ENCODE data around the gene KCNT2.

Gene KCNT2

DNA sequence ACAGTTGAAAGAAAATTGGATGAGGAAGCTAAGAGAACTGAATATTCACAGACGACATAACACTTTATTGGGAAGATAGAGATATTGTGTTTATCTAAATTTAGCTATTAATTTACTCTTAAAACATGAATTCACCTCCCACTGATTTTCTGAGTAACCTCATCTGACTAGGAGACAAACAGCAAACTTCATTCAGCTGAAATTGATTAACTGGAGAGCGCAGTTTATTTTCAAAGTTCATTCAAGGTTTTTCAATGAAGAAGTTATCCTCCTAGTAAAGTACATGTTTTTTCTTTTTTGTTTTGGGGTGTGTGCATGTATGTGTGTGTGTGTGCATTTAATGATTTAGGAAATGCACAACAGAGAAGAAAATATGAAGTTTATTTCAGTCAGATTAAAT is 215.0 kb downstream of the KCNT2 start:
- no peaks in the 10 kb centered on the region for H3K9me2 ChIP-seq (replicated peaks; ENCODE audit: control insufficient read depth, low read length)
- no peaks in the 10 kb centered on the region for H3K9me3 ChIP-seq (ENCODE audit: control insufficient read depth, insufficient read depth, low read length)
- no peaks in the 10 kb centered on the region for H3K36me3 ChIP-seq (ENCODE audit: control insufficient read depth, low read length)
- H3F3A ChIP-seq (ENCODE audit: control insufficient read depth, insufficient read depth): no peaks in the 10 kb centered on the region
- TF ChIP-seq, protein P1, sequence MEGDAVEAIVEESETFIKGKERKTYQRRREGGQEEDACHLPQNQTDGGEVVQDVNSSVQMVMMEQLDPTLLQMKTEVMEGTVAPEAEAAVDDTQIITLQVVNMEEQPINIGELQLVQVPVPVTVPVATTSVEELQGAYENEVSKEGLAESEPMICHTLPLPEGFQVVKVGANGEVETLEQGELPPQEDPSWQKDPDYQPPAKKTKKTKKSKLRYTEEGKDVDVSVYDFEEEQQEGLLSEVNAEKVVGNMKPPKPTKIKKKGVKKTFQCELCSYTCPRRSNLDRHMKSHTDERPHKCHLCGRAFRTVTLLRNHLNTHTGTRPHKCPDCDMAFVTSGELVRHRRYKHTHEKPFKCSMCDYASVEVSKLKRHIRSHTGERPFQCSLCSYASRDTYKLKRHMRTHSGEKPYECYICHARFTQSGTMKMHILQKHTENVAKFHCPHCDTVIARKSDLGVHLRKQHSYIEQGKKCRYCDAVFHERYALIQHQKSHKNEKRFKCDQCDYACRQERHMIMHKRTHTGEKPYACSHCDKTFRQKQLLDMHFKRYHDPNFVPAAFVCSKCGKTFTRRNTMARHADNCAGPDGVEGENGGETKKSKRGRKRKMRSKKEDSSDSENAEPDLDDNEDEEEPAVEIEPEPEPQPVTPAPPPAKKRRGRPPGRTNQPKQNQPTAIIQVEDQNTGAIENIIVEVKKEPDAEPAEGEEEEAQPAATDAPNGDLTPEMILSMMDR (IDR thresholded peaks at IDR 0.05; ENCODE audit: low read depth, low read length, poor library complexity, severe bottlenecking): no peak
- no peak for TF ChIP-seq EZH2phosphoT487 (IDR thresholded peaks at IDR 0.05; ENCODE audit: borderline replicate concordance, low read length)
- no peak overlapping the region for H3K4me3 ChIP-seq (ENCODE audit: low read length)
- no peaks in the 10 kb centered on the region for H4K20me1 ChIP-seq (ENCODE audit: control insufficient read depth, insufficient read depth, low read depth, low read length)
- no peak overlapping the region for H3K4me2 ChIP-seq (ENCODE audit: low read length)
- H3K27me3 ChIP-seq (ENCODE audit: control insufficient read depth, low read length): 0 out of 2 replicates have a peak, but pooled peaks cover 2% of the 10 kb centered on the region
- no peaks in the 10 kb centered on the region for H3K79me2 ChIP-seq (ENCODE audit: control insufficient read depth, low read length)
- H3K4me1 ChIP-seq (ENCODE audit: control insufficient read depth, low read length): no peaks in the 10 kb centered on the region
- no peak overlapping the region for H3K27ac ChIP-seq (ENCODE audit: low read depth, low read length)

DNA sequence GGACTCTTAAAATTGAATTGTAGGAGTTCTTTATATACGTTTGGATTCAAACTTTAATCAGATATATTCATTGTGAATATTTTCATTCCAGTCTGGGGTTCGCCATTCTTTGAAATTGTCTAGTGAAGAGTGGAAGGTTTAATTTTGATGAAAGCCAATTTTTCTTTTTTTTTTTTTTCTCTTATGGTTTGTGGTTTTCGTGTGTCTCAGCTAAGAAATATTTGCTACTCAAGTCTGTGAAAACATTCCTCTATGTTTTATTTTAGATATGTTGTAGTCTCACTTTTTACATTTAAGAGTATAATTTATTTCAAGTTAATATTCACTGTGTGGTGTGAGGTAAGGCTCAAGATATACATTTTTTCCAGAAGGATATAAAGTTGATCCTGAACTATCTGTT is 220.5 kb downstream of the KCNT2 start:
- H3K9me3 ChIP-seq (ENCODE audit: control insufficient read depth, insufficient read depth, low read length): no peaks in the 10 kb centered on the region
- no peaks in the 10 kb centered on the region for H3F3A ChIP-seq (ENCODE audit: control insufficient read depth, insufficient read depth)
- H3K9me2 ChIP-seq (replicated peaks; ENCODE audit: control insufficient read depth, low read length): no peaks in the 10 kb centered on the region
- no peaks in the 10 kb centered on the region for H3K36me3 ChIP-seq (ENCODE audit: control insufficient read depth, low read length)
- H3K4me2 ChIP-seq (ENCODE audit: low read length): no peak overlapping the region
- H3K27me3 ChIP-seq (ENCODE audit: control insufficient read depth, low read length): no peaks in the 10 kb centered on the region
- no peaks in the 10 kb centered on the region for H4K20me1 ChIP-seq (ENCODE audit: control insufficient read depth, insufficient read depth, low read depth, low read length)
- no peaks in the 10 kb centered on the region for H3K4me1 ChIP-seq (ENCODE audit: control insufficient read depth, low read length)
- H3K4me3 ChIP-seq (ENCODE audit: low read length): no peak overlapping the region
- H3K27ac ChIP-seq (ENCODE audit: low read depth, low read length): no peak overlapping the region
- H3K79me2 ChIP-seq (ENCODE audit: control insufficient read depth, low read length): no peaks in the 10 kb centered on the region
- no peak for TF ChIP-seq EZH2phosphoT487 (IDR thresholded peaks at IDR 0.05; ENCODE audit: borderline replicate concordance, low read length)
- TF ChIP-seq, protein P1 (IDR thresholded peaks at IDR 0.05; ENCODE audit: low read depth, low read length, poor library complexity, severe bottlenecking): no peak

DNA sequence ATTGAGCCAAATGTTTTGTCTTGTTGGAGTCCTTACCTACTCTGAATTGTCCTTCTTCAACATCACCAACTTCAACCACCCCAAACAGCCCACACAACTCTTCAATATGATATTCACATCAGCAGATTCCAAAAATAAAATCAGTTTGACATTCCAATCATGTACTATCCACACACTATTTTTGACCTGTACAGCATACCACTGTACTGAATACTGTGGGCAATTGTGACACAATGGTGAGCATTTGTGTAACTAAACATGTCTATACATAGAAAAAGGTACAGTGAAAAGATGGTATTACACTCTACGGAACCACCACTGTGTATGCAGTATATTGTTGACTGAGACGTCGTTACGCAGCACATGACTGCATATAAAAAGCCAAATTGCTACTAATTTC is 223.1 kb downstream of the KCNT2 start:
- no peaks in the 10 kb centered on the region for H3K4me1 ChIP-seq (ENCODE audit: control insufficient read depth, low read length)
- no peak overlapping the region for H3K27ac ChIP-seq (ENCODE audit: low read depth, low read length)
- no peaks in the 10 kb centered on the region for H3K79me2 ChIP-seq (ENCODE audit: control insufficient read depth, low read length)
- H3K4me2 ChIP-seq (ENCODE audit: low read length): no peak overlapping the region
- no peaks in the 10 kb centered on the region for H3K27me3 ChIP-seq (ENCODE audit: control insufficient read depth, low read length)
- no peak overlapping the region for H3K4me3 ChIP-seq (ENCODE audit: low read length)
- no peaks in the 10 kb centered on the region for H4K20me1 ChIP-seq (ENCODE audit: control insufficient read depth, insufficient read depth, low read depth, low read length)
- no peaks in the 10 kb centered on the region for H3K9me2 ChIP-seq (replicated peaks; ENCODE audit: control insufficient read depth, low read length)
- no peaks in the 10 kb centered on the region for H3K36me3 ChIP-seq (ENCODE audit: control insufficient read depth, low read length)
- H3F3A ChIP-seq (ENCODE audit: control insufficient read depth, insufficient read depth): no peaks in the 10 kb centered on the region
- TF ChIP-seq, protein P1 (IDR thresholded peaks at IDR 0.05; ENCODE audit: low read depth, low read length, poor library complexity, severe bottlenecking): no peak
- TF ChIP-seq EZH2phosphoT487 (IDR thresholded peaks at IDR 0.05; ENCODE audit: borderline replicate concordance, low read length): no peak
- no peaks in the 10 kb centered on the region for H3K9me3 ChIP-seq (ENCODE audit: control insufficient read depth, insufficient read depth, low read length)

DNA sequence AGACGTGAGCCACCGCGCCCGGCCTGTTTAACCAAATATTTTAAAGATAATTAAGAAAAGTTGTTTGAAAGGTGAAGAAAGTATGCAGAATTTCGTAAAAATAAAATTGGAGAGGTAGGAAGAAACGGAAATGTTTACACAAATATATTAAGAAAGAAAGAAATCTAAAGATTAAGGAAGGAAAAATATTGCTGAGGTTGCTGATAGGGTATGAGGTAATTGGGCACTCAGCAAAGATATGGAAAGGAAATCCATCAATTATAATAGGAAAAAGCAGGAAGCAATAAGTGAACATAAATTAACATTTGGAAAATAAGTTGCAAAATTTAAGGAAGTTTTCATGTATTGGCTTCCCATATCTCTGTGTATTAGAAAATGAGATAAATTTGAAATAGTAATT is 225.9 kb downstream of the KCNT2 start:
- Histone ChIP-seq H3K79me2 (ENCODE audit: control insufficient read depth, low read length) (no peaks in the 10 kb centered on the region), H3F3A (ENCODE audit: control insufficient read depth, insufficient read depth) (no peaks in the 10 kb centered on the region), H3K4me3 (ENCODE audit: low read length) (no peak overlapping the region), H3K4me2 (ENCODE audit: low read length) (no peak overlapping the region), H4K20me1 (ENCODE audit: control insufficient read depth, insufficient read depth, low read depth, low read length) (no peaks in the 10 kb centered on the region), H3K36me3 (ENCODE audit: control insufficient read depth, low read length) (no peaks in the 10 kb centered on the region), H3K4me1 (ENCODE audit: control insufficient read depth, low read length) (no peaks in the 10 kb centered on the region), H3K9me2 (replicated peaks; ENCODE audit: control insufficient read depth, low read length) (no peaks in the 10 kb centered on the region), H3K9me3 (ENCODE audit: control insufficient read depth, insufficient read depth, low read length) (no peaks in the 10 kb centered on the region), H3K27ac (ENCODE audit: low read depth, low read length) (no peak overlapping the region), H3K27me3 (ENCODE audit: control insufficient read depth, low read length) (no peaks in the 10 kb centered on the region)
- TF ChIP-seq EZH2phosphoT487 (IDR thresholded peaks at IDR 0.05; ENCODE audit: borderline replicate concordance, low read length): no peak
- TF ChIP-seq, protein P1 (IDR thresholded peaks at IDR 0.05; ENCODE audit: low read depth, low read length, poor library complexity, severe bottlenecking): no peak

Measured in DOHH2 (cell line).